ENCODE results near the gene ITFG2.

Gene ITFG2

DNA sequence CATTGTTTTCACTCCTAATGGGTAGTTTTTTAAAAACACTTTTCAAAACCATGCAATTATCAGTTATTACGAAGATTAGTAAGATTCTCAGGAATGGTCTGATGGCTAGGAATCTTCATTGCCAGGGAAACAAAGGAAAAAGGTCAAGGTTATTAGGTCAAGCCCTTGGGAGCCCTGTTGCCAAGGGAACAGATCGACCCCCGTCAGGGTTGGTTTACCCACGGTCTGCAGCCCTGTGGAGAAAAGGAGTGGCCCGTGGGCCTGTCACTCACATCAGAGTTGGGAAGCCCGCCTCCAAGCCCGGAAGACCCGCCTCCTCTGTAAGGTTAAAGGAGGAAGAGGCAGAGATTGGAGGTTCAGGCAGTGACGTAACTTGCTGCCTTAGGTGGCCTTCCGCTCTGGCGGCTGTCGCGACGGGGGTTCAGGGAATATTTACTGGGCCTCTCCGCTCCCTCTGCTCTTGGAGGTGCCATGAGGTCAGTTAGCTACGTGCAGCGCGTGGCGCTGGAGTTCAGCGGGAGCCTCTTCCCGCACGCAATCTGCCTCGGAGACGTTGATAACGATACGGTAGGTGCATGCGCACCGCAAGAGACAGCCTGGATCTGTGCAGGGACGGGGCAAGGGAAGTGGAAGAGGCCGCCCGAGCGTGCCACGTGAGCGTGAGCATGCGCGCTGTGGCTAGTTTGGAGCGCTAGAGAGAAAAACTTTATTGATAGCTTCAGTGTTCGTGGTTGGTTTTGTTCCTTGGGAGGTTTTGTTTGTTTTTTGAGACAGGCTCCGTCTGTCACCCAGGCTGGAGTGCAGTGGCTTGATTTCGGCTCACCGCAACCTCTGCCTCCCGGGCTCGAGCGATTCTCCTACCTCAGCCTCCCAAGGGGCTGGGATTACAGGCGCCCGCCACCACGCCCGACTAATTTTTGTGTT lies at the start of gene ITFG2:
ITFG2 (plus strand) TSS at position 379 of the 924 bp plus-strand sequence; CDS start at position 472, 93 bp downstream.
- TF ChIP-seq TCF12 (IDR thresholded peaks at IDR 0.05; ENCODE audit: low read depth) (peak; percentile 89), MAX (IDR thresholded peaks at IDR 0.05) (peak; percentile 98), ZBTB7A (IDR thresholded peaks at IDR 0.05; ENCODE audit: low read depth) (0 out of 2 replicates have a peak, but pooled peaks have one; percentile 49), TEAD4 (IDR thresholded peaks at IDR 0.05) (no peak; the same call in 1 of the 2 replicates), USF1 (IDR thresholded peaks at IDR 0.05) (peak; percentile 96), CEBPB (IDR thresholded peaks at IDR 0.05) (peak; percentile 43; the same call in 1 of the 2 replicates), EGR1 (IDR thresholded peaks at IDR 0.05) (no peak), EP300 (IDR thresholded peaks at IDR 0.05; ENCODE audit: borderline replicate concordance) (peak; percentile 54; the same call in 1 of the 2 replicates), TAF1 (IDR thresholded peaks at IDR 0.05; ENCODE audit: low read depth) (peak; percentile 95), REST (IDR thresholded peaks at IDR 0.05; ENCODE audit: low read depth) (no peak), NFIC (IDR thresholded peaks at IDR 0.05) (peak; percentile 49; the same call in 1 of the 2 replicates), YY1 (IDR thresholded peaks at IDR 0.05; ENCODE audit: low read depth) (peak; percentile 44; the same call in 1 of the 2 replicates), RAD21 (IDR thresholded peaks at IDR 0.05; ENCODE audit: low read depth) (no peak), CREB1 (IDR thresholded peaks at IDR 0.05; ENCODE audit: low read depth) (peak; percentile 76), FOXM1 (IDR thresholded peaks at IDR 0.05; ENCODE audit: borderline replicate concordance, low read depth) (peak; percentile 28; the same call in 1 of the 2 replicates)

GRCh38 chr12:2764398-2764797 lies 48.1 kb upstream of the ITFG2 start:
- TF ChIP-seq TEAD4 (IDR thresholded peaks at IDR 0.05) (no peak), ZBTB7A (IDR thresholded peaks at IDR 0.05; ENCODE audit: low read depth) (no peak), EGR1 (IDR thresholded peaks at IDR 0.05) (no peak), CREB1 (IDR thresholded peaks at IDR 0.05; ENCODE audit: low read depth) (no peak), MAX (IDR thresholded peaks at IDR 0.05) (no peak), USF1 (IDR thresholded peaks at IDR 0.05) (no peak), EP300 (IDR thresholded peaks at IDR 0.05; ENCODE audit: borderline replicate concordance) (no peak), TCF12 (IDR thresholded peaks at IDR 0.05; ENCODE audit: low read depth) (no peak), REST (IDR thresholded peaks at IDR 0.05; ENCODE audit: low read depth) (no peak), YY1 (IDR thresholded peaks at IDR 0.05; ENCODE audit: low read depth) (no peak), FOXM1 (IDR thresholded peaks at IDR 0.05; ENCODE audit: borderline replicate concordance, low read depth) (no peak), CEBPB (IDR thresholded peaks at IDR 0.05) (no peak), RAD21 (IDR thresholded peaks at IDR 0.05; ENCODE audit: low read depth) (no peak), TAF1 (IDR thresholded peaks at IDR 0.05; ENCODE audit: low read depth) (no peak), NFIC (IDR thresholded peaks at IDR 0.05) (no peak)

DNA sequence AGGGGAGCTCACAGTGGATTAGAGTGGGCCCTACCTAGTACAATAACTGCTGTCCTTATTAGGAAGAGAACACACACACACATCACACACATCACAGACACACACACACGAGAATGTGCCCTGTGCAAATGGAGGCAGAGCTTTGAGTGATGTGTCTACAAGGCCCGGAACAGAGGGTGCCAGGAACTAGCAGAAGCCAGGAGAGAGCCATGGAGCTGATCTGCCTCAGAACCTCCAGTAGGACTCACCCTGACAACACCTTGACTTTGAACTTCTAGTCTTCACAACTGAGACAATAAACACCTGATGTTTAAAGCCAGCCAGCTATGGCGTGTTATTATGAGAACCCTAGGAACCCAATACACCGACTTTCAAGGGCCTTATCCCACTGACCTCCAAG lies 47.4 kb upstream of the ITFG2 start:
- TF ChIP-seq YY1 (IDR thresholded peaks at IDR 0.05; ENCODE audit: low read depth) (no peak), MAX (IDR thresholded peaks at IDR 0.05) (no peak), EP300 (IDR thresholded peaks at IDR 0.05; ENCODE audit: borderline replicate concordance) (no peak), TCF12 (IDR thresholded peaks at IDR 0.05; ENCODE audit: low read depth) (no peak), NFIC (IDR thresholded peaks at IDR 0.05) (no peak)

GRCh38 chr12:2765608-2766007 lies 46.9 kb upstream of the ITFG2 start:
- no peak for TF ChIP-seq TEAD4 (IDR thresholded peaks at IDR 0.05)
- no peak for TF ChIP-seq NFIC (IDR thresholded peaks at IDR 0.05)
- TF ChIP-seq FOXM1 (IDR thresholded peaks at IDR 0.05; ENCODE audit: borderline replicate concordance, low read depth), result no peak
- no peak for TF ChIP-seq TCF12 (IDR thresholded peaks at IDR 0.05; ENCODE audit: low read depth)
- TF ChIP-seq TAF1 (IDR thresholded peaks at IDR 0.05; ENCODE audit: low read depth), result no peak
- no peak for TF ChIP-seq USF1 (IDR thresholded peaks at IDR 0.05)
- TF ChIP-seq CEBPB (IDR thresholded peaks at IDR 0.05), result no peak
- TF ChIP-seq CREB1 (IDR thresholded peaks at IDR 0.05; ENCODE audit: low read depth), result no peak
- TF ChIP-seq YY1 (IDR thresholded peaks at IDR 0.05; ENCODE audit: low read depth), result no peak
- no peak for TF ChIP-seq RAD21 (IDR thresholded peaks at IDR 0.05; ENCODE audit: low read depth)
- no peak for TF ChIP-seq MAX (IDR thresholded peaks at IDR 0.05)
- no peak for TF ChIP-seq ZBTB7A (IDR thresholded peaks at IDR 0.05; ENCODE audit: low read depth)
- TF ChIP-seq EP300 (IDR thresholded peaks at IDR 0.05; ENCODE audit: borderline replicate concordance), result no peak
- TF ChIP-seq REST (IDR thresholded peaks at IDR 0.05; ENCODE audit: low read depth), result no peak
